Omental fat pad (tissue), 4 donors: ENCODE measurements around the gene PLAAT2. TPM values are rescaled to one million over a fixed set of nuclear protein-coding genes. Genes with fewer than 3 reads are reported as not detected.
"Not testable (repeated sequence)": the region's sequence is repeated elsewhere in the genome, so short reads cannot be mapped to it uniquely, and the experiment has no call there.

Experiments
- ATAC-seq: fragments of 150-250 bp; one replicate; pipeline ENCODE4 v1.9.1; 2016; ENCODE audit warnings: mild to moderate bottlenecking, moderate library complexity; ENCODE audit not compliant: low FRiP score
- DNase-seq: peaks from one replicate; pipeline ENCODE4 v3.0.0-alpha.2; 2019; ENCODE audit warnings: low spot score
- CTCF ChIP-seq, 3 donors: fragments of 450-650 bp; IDR thresholded peaks; one replicate each; pipeline ENCODE4 v1.5.1; 2016 to 2017; ENCODE audit warnings: antibody characterized with exemption in 3 of 3, mild to moderate bottlenecking in 3 of 3, moderate library complexity in 2 of 3
- total RNA-seq, 4 donors: library from RNA; depleted of rRNA; stranded (reverse); fragments of >200 nt; gene quantifications; one replicate each; pipeline ENCODE4 v1.1.0, GENCODE V29; 2016

PLAAT2 gene
- total RNA-seq, 4 donors from 2014 or later, result 0.65 TPM; not detected in 3

GRCh38 chr11:63592975-63593395 lies 29.8 kb upstream of the PLAAT2 start:
- no peak for TF ChIP-seq CTCF (IDR thresholded peaks at IDR 0.05)
- DNase-seq, result no peak
- ATAC-seq, result no peak

GRCh38 chr11:63590024-63590788 lies 27.0 kb upstream of the PLAAT2 start:
- DNase-seq, result no peak
- ATAC-seq, result no peak
- no peak for TF ChIP-seq CTCF (IDR thresholded peaks at IDR 0.05)

- TF ChIP-seq CTCF (IDR thresholded peaks at IDR 0.05), result no peak
- no peak for DNase-seq
- ATAC-seq, result no peak
Observed at GRCh38 chr11:63589000-63589399, 25.8 kb upstream of the PLAAT2 start.

- no peak for TF ChIP-seq CTCF (IDR thresholded peaks at IDR 0.05)
- DNase-seq, result no peak
- no peak for ATAC-seq
Observed at GRCh38 chr11:63586451-63587166, 23.4 kb upstream of the PLAAT2 start.

- DNase-seq (no peak), ATAC-seq (no peak)
- TF ChIP-seq CTCF (IDR thresholded peaks at IDR 0.05), result no peak
Observed at GRCh38 chr11:63583357-63583677, 20.1 kb upstream of the PLAAT2 start.

GRCh38 chr11:63581224-63581623 lies 18.0 kb upstream of the PLAAT2 start:
- not testable (repeated sequence) for ATAC-seq, DNase-seq

GRCh38 chr11:63578882-63579281 lies 15.7 kb upstream of the PLAAT2 start:
- DNase-seq, ATAC-seq: not testable (repeated sequence)
